ENCODE measurements around the gene DNAJB1.

DNA sequence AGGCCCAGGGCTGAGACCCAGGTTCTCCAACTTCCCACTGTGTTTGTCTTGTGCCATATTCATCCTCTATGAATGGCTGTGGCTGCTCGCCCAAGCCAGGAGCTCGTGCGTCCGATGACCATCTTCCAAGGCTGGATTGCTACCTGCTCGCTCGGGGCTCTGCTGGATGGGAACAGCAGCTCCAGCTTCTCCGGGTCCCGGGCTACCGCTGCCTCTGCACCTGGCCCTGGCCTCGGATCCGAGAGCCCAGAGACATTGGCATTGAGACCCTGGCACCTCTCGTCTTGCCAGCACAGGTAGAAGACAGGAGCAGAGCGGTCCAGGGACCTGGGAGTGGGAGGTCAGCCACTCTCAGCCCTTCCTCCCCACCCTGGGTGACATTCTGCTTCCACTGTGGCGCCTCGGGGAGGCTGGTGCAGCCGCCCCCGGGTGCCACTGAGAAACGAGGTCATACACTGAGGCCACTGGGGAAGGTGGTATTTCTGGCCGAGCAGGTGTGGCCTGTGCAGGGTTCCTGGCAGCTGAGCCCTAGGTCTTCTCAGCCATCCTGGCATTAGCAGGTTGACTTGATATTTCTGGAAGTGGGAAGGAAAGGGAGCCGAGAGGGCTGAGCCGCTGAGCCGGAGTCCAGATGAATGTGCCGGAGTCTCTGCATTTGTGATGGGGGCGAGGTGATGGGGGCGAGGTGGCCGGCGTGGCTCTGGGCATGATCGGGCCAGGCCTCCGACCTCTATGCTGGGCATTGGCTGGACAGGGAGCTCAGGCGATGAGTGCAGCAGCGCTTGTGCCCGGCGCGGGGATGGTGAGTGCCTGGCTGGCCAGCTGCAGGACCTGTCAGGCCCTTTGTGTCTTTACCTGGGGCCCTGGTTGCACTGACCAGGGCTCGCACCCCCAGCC, 35.1 kb upstream of the DNAJB1 start:
- TF ChIP-seq, protein P1, sequence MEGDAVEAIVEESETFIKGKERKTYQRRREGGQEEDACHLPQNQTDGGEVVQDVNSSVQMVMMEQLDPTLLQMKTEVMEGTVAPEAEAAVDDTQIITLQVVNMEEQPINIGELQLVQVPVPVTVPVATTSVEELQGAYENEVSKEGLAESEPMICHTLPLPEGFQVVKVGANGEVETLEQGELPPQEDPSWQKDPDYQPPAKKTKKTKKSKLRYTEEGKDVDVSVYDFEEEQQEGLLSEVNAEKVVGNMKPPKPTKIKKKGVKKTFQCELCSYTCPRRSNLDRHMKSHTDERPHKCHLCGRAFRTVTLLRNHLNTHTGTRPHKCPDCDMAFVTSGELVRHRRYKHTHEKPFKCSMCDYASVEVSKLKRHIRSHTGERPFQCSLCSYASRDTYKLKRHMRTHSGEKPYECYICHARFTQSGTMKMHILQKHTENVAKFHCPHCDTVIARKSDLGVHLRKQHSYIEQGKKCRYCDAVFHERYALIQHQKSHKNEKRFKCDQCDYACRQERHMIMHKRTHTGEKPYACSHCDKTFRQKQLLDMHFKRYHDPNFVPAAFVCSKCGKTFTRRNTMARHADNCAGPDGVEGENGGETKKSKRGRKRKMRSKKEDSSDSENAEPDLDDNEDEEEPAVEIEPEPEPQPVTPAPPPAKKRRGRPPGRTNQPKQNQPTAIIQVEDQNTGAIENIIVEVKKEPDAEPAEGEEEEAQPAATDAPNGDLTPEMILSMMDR (IDR thresholded peaks at IDR 0.05), result no peak
- TF ChIP-seq EZH2 (IDR thresholded peaks at IDR 0.05), result no peak

Data from neural progenitor cell (in vitro differentiated cells).